ENCODE measurements around the gene OR9A4.

Gene OR9A4

GRCh38 chr7:141950806-141951205 lies 34.6 kb downstream of the OR9A4 start:
- ChIA-PET CTCF (interaction anchor here (0.5 kb wide), 1 partner anchor 25 kb away, joined by 3 read pairs; no protein-coding TSS in a partner anchor), POLR2A (ENCODE audit: low non-redundant PET) (no interaction called here)
- no peak for TF ChIP-seq CTCF (conservative IDR thresholded peaks at IDR 0.05; ENCODE audit: low read depth)
- no peak for DNase-seq (ENCODE audit: low spot score)
- H3K27ac ChIP-seq = no peak overlapping the region

GRCh38 chr7:141952461-141952860 lies 36.3 kb downstream of the OR9A4 start:
- TF ChIP-seq CTCF (conservative IDR thresholded peaks at IDR 0.05; ENCODE audit: low read depth) = no peak
- ChIA-PET POLR2A (ENCODE audit: low non-redundant PET) (no interaction called here), CTCF (no interaction called here)
- no peak overlapping the region for H3K27ac ChIP-seq
- DNase-seq (ENCODE audit: low spot score) = no peak

- ChIA-PET POLR2A (ENCODE audit: low non-redundant PET) (no interaction called here), CTCF (interaction anchor here (0.6 kb wide), 1 partner anchor 78 kb away, joined by 3 read pairs; no protein-coding TSS in a partner anchor)
- TF ChIP-seq CTCF (conservative IDR thresholded peaks at IDR 0.05; ENCODE audit: low read depth) = no peak
- no peak overlapping the region for H3K27ac ChIP-seq
- DNase-seq (ENCODE audit: low spot score) = no peak
Measured at GRCh38 chr7:141954334-141954733, 38.1 kb downstream of the OR9A4 start.

- TF ChIP-seq CTCF (conservative IDR thresholded peaks at IDR 0.05; ENCODE audit: low read depth) = no peak
- DNase-seq (ENCODE audit: low spot score) = no peak
- H3K27ac ChIP-seq = no peak overlapping the region
- CTCF ChIA-PET = no interaction called here
- POLR2A ChIA-PET (ENCODE audit: low non-redundant PET) = no interaction called here
Measured at GRCh38 chr7:141956084-141956483, 39.9 kb downstream of the OR9A4 start.

- no peak for TF ChIP-seq CTCF (conservative IDR thresholded peaks at IDR 0.05; ENCODE audit: low read depth)
- H3K27ac ChIP-seq = no peak overlapping the region
- DNase-seq (ENCODE audit: low spot score) = no peak
- CTCF ChIA-PET = interaction anchor here (0.5 kb wide), 1 partner anchor 67 kb away, joined by 3 read pairs; no protein-coding TSS in a partner anchor
- POLR2A ChIA-PET (ENCODE audit: low non-redundant PET) = no interaction called here
Measured at GRCh38 chr7:141960687-141961422, 44.7 kb downstream of the OR9A4 start.
